Gastroesophageal sphincter (tissue), 3 donors: Measurements from ENCODE around the gene HPCAL1.

Experiments used
- EP300 ChIP-seq: sonication (generic); formaldehyde crosslinking; IDR thresholded peaks from one replicate; pipeline ENCODE4 v1.6.1; 2017; ENCODE audit warnings: antibody characterized with exemption, mild to moderate bottlenecking
- POLR2A ChIP-seq, 2 donors: fragments of 450-650 bp; IDR thresholded peaks; one replicate each; pipeline ENCODE4 v1.6.1; 2017; ENCODE audit warnings: antibody characterized with exemption in 2 of 2, mild to moderate bottlenecking in 2 of 2, moderate library complexity in 1 of 2
- POLR2AphosphoS5 ChIP-seq: sonication (generic); formaldehyde crosslinking; IDR thresholded peaks from one replicate; pipeline ENCODE4 v1.6.1; 2017; ENCODE audit warnings: antibody characterized with exemption
- TF ChIP-seq, protein P1 (sequence below), 4 experiments: fragments of 200-600 bp in 2 of 4; fragments of 450-650 bp in 2 of 4; sonication (generic) in 1 of 4; IDR thresholded peaks; one replicate each; pipeline ENCODE4 v1.5.1; 2017 to 2019; ENCODE audit warnings: antibody characterized with exemption in 4 of 4, mild to moderate bottlenecking in 2 of 4, moderate library complexity in 2 of 4

DNA sequence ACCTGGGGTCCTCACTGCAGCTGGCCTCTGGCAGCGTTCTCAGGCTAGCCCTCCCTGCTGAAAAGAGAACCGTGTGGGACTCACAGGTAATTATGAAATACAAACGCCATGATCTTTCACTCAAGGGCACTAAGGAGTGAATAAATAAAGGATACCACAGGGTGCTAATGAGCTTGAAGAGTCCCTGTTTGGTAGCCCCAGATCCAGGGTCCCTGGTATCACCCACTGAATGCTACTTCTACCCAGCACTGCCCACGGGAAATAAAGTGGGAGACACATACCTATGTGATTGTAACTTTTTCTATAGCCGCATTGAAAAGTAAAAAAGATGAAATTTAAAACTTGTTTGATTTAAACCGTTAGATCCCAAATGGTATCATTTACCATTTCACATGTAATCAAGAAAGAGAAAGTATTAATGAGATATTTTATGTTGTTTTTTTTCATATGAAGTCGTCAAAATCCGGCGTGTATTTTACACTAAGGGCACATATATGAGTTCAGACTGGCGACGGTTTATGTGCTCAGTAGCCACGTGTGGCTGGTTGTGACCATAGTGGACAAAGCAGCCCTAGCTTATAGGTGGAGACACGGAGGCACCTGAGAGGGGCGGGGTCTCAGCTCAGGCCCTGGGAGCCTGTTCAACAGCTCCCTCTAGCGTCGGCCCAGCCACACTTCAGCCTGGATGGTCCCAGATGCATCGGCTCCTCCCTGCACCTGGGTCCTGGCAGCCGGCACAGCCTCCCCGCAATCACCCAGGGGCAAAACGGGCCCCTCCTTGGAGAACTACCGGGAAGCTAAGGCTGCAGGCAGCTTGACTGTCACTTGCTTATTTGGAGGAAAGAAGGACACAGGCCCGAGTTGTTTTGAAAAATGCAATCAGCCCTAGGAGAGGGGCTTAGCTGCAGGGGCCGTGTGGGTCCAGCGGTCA is 106.2 kb downstream of the HPCAL1 start:
- TF ChIP-seq, protein P1, sequence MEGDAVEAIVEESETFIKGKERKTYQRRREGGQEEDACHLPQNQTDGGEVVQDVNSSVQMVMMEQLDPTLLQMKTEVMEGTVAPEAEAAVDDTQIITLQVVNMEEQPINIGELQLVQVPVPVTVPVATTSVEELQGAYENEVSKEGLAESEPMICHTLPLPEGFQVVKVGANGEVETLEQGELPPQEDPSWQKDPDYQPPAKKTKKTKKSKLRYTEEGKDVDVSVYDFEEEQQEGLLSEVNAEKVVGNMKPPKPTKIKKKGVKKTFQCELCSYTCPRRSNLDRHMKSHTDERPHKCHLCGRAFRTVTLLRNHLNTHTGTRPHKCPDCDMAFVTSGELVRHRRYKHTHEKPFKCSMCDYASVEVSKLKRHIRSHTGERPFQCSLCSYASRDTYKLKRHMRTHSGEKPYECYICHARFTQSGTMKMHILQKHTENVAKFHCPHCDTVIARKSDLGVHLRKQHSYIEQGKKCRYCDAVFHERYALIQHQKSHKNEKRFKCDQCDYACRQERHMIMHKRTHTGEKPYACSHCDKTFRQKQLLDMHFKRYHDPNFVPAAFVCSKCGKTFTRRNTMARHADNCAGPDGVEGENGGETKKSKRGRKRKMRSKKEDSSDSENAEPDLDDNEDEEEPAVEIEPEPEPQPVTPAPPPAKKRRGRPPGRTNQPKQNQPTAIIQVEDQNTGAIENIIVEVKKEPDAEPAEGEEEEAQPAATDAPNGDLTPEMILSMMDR (IDR thresholded peaks at IDR 0.05): peak in 3 of 4 experiments; percentile 77 to 98 (median 88)
- TF ChIP-seq POLR2A (IDR thresholded peaks at IDR 0.05) (no peak), POLR2AphosphoS5 (no peak), EP300 (no peak)
